Caki2 (cell line): Measurements from ENCODE around the gene ISCA2. TPM values are rescaled to one million over a fixed set of nuclear protein-coding genes. Genes with fewer than 3 reads are reported as not detected.
"Not testable (repeated sequence)": the region's sequence is repeated elsewhere in the genome, so short reads cannot be mapped to it uniquely, and the experiment has no call there.

Experiments used
- DNase-seq: peaks from one replicate; pipeline ENCODE4 v3.0.0-alpha.2; 2015; ENCODE audit warnings: low read depth
- in situ Hi-C: cut with HindIII; loops from 2 replicates; pipeline ENCODE4 v1.10.0; 2016; ENCODE audit warnings: low sequenced_read_pairs, low pct_unique_long_range_greater_than_20kb, mixed read lengths
- total RNA-seq: library from RNA; depleted of rRNA; stranded (reverse); fragments of >200 nt; shearing (Covaris generic); gene quantifications from 2 replicates; pipeline ENCODE4 v1.2.3, GENCODE V29; 2014; ENCODE audit warnings: low replicate concordance

ISCA2 gene
- total RNA-seq, 1 experiment from 2014 or later = 40.9 TPM

DNA sequence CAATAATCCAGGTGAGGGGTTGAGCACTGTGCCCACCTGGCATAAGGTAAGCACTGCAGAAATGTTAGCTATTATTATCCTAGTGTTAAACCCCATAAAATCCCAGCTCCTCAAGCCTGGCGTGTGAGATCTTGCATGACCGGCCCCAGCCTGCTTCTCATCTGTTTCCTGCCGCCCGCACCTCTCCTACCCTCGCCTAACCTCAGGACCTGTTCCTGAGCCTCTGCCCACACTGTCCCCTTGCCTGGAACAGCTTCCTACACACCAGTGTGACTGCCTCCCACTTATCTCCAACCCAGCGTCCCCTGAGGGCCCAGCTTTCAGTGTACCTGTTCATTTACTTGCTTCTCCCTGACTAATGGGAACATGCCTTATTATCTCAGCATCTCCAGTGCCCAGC lies 24.7 kb downstream of the ISCA2 start:
- no peak for DNase-seq
- in situ Hi-C loops = no loop called here

- no peak for DNase-seq
- in situ Hi-C loops = no loop called here
Observed at GRCh38 chr14:74519316-74520074, 25.9 kb downstream of the ISCA2 start.

DNA sequence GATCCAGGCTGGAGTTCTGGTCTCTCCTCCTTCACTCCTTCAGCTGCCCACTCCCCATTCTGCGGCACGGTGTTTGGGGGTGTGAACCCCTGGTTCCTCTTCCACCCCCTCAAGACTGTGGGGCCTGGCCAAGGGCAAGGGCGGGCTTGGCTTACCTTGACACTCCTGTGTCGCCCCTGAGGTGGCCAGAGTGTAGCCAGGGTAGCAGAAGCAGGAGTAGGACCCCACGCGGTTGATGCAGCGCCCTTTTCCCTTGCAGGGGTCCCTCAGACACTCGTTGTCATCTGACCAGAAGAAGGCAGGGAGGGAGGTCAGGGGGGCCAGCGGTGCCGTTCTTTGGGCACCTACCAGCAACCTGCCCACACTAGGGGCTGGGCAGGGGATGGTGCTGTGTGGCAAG lies 28.2 kb downstream of the ISCA2 start:
- in situ Hi-C loops = no loop called here
- DNase-seq = no peak

- in situ Hi-C loops = no loop called here
- DNase-seq = no peak
Observed at GRCh38 chr14:74522740-74523139, 29.2 kb downstream of the ISCA2 start.

GRCh38 chr14:74524076-74524811 lies 30.7 kb downstream of the ISCA2 start:
- DNase-seq = no peak
- in situ Hi-C loops = no loop called here

GRCh38 chr14:74524812-74525135 lies 31.2 kb downstream of the ISCA2 start:
- in situ Hi-C loops = no loop called here
- no peak for DNase-seq

DNA sequence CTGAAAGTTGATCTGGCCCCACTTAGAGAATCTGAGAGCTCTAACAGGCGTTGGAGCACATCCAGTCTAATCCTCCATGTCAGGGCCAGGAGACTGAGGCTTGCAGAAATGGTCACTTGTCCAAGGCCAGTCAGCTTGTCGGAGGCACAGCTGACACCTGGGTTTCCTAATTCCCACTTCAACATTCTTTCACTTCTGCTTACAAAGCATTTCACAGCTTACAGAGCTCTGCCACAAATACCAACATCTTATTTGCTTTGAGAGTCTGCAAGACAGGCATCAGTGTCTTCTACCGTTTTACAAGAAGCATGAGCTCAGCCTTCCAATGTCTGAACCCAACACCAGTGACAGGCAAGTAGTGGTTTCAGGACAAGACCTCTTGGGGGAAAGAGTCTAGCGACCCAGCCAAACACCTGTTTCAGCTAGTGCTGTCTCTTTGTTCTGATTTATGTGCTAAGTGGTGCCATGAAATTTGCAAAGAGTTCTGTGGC lies 31.8 kb downstream of the ISCA2 start:
- DNase-seq = no peak
- in situ Hi-C loops = no loop called here

DNA sequence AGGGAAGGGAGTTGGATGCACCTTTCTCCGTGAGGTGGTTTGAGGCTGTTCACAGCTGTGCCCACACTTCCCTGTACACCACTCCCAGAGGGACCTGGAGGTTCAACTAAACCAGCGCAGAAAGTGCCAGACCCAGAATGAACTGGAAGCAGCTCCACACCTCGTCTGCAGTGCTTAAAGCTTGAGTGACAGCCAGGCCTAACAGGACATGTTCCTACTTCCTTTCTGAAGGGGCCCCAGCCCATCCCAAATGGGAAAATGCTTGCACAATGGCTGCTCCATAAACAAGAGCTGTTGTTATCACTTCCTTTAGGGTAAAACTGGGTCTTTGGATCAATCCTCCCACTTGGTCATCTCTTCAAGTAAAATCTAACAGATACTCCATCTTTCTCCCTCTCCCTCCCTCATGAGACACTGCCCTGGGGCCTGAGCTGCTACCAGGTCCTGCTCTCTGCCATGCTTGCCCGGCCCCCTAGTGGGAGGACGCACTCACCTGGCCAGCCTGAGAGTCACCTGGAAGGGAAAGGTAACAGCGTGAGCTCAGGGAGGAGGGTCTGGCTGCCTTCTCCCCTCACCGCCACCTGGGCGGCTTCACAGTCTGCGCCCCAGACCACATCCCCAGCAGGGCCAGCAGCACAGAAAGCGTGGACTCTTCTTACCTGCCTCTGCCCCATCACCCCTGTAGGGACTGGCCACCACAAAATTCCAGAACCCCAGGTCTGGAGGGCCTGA lies 33.5 kb downstream of the ISCA2 start:
- in situ Hi-C loops = no loop called here
- no peak for DNase-seq

DNA sequence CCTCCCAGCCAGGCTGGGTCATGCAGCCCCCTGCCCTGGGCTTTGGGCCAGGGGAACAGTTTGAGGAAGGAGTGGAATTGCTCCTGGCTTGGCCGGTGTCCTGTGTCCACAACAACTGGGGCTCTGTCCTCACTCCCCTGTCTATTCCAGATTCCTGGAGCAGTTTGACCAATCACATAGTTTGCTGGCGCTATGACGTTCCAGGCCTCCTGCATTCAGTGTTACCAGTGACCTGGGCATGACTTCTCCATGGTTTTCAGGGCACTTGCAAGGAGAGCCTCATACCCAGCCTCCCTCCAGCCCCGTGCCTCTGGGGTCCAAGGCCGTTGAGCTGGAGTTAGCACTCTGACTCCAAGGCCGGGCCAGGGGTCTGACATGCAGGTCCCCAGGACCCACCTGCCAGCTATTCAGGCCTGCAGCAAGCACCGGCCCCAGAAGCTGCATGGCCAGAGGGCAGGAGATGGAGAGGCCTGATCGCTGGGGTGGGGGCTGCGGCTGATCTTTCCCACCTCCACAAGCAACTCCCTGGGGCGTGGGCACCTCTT lies 34.2 kb downstream of the ISCA2 start:
- in situ Hi-C loops = no loop called here
- no peak for DNase-seq

GRCh38 chr14:74528406-74528805 lies 34.8 kb downstream of the ISCA2 start:
- no peak for DNase-seq
- in situ Hi-C loops = no loop called here

DNA sequence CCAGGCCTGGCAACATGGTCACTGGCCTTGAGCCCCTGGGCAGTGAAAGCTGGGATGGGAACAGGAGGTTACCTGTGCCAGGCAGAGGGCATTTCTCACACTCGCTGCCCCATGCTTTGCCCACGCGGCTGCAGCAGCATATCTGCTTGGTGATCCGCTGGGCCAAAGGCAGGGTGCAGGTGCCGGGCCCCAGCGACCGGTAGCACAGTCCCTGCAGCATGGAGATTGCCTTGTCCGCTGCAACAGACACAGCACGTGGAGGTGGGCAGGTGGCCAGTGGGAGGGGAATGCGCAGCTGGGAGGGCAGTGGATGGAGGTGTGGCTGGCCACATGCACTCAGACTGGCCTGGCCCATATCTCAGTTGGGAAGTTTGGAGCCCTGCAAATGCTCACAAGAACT lies 35.3 kb downstream of the ISCA2 start:
- no peak for DNase-seq
- in situ Hi-C loops = no loop called here

GRCh38 chr14:74531006-74531405 lies 37.4 kb downstream of the ISCA2 start:
- DNase-seq = no peak
- in situ Hi-C loops = no loop called here

- no peak for DNase-seq
- in situ Hi-C loops = no loop called here
Observed at GRCh38 chr14:74531467-74531866, 37.9 kb downstream of the ISCA2 start.

- DNase-seq = no peak
- in situ Hi-C loops = no loop called here
Observed at GRCh38 chr14:74532246-74532645, 38.7 kb downstream of the ISCA2 start.

GRCh38 chr14:74533576-74533975 lies 40.0 kb downstream of the ISCA2 start:
- in situ Hi-C loops = no loop called here

DNA sequence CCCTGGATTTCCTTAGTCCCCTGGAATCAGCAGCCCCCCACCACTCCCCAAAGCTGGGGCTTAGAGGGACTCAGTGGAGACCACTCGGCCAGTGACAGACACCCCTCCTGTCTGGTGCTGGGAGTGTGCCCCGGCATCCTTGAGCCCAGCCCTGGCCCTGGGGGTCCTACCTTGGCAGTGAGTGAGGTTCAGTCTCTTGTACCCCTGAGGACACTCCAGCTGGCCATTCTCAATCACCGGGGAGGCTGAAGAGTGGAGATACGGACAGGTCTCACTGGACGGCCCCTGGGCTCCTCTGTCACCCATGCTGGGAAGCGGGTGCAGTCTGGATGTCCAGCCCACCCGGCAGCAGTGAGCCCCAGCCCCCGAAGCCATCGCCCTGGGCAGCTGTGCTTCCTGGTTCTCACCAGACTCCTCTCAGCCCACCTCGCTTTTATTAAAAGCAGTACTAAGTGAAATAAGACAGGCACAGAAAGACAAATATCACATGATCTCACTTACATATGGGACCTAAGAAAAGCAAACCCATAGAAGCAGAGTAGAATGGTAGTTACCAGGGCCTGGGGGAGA lies 42.3 kb downstream of the ISCA2 start:
- DNase-seq = no peak
- in situ Hi-C loops = no loop called here

More at GRCh38 chr14:74533576-74533975, 40.0 kb downstream of the ISCA2 start:
- no peak for DNase-seq

- in situ Hi-C loops, DNase-seq: not testable (repeated sequence)
Observed at GRCh38 chr14:74536336-74536735, 42.8 kb downstream of the ISCA2 start.
